GM13977 (cell line): ENCODE results near the gene ALK.

Source experiments
- DNase-seq: peaks from one replicate; pipeline ENCODE4 v3.0.0; 2012; ENCODE audit warnings: low spot score
- in situ Hi-C: fragments of 300-500 bp; cut with MboI; formaldehyde crosslinking; loops from one replicate; pipeline ENCODE4 v1.12.0; 2022; ENCODE audit warnings: low sequenced_read_pairs, low pct_unique_long_range_greater_than_20kb, mixed read lengths, inconsistent platforms; ENCODE audit not compliant: unreplicated experiment
- TF ChIP-seq, protein P1 (sequence below): IDR thresholded peaks from 2 replicates; pipeline ENCODE4 v1.5.1; 2012; ENCODE audit warnings: mild to moderate bottlenecking, control low read depth; ENCODE audit not compliant: insufficient read depth; ENCODE audit errors: extremely low read depth, missing control alignments

ALK gene

DNA sequence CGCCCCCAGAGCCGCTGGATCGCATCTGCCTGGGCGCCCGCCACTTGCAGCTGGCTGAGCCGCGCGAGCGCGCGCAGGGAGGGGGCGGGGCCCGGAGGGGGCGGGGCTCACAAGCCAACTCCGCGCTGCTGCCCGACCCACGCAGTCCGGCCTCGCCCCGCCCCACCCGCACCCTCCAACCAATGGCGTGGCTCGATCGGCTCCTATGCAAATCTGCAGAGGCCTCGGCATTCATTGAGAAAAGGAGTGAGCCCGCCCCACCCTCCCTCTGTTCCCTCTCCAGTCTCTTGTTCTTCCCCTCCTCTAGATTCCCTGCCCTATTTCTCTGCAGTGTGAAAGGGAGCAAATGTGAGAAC lies at the start of gene ALK:
TSS of gene ALK (minus strand) at position 27 of the 356 bp plus-strand sequence. CDS start 927 bp downstream, outside the sequence.
- TF ChIP-seq, protein P1, sequence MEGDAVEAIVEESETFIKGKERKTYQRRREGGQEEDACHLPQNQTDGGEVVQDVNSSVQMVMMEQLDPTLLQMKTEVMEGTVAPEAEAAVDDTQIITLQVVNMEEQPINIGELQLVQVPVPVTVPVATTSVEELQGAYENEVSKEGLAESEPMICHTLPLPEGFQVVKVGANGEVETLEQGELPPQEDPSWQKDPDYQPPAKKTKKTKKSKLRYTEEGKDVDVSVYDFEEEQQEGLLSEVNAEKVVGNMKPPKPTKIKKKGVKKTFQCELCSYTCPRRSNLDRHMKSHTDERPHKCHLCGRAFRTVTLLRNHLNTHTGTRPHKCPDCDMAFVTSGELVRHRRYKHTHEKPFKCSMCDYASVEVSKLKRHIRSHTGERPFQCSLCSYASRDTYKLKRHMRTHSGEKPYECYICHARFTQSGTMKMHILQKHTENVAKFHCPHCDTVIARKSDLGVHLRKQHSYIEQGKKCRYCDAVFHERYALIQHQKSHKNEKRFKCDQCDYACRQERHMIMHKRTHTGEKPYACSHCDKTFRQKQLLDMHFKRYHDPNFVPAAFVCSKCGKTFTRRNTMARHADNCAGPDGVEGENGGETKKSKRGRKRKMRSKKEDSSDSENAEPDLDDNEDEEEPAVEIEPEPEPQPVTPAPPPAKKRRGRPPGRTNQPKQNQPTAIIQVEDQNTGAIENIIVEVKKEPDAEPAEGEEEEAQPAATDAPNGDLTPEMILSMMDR, result no peak
- in situ Hi-C loops, result no loop called here
- DNase-seq, result peak; percentile 77

DNA sequence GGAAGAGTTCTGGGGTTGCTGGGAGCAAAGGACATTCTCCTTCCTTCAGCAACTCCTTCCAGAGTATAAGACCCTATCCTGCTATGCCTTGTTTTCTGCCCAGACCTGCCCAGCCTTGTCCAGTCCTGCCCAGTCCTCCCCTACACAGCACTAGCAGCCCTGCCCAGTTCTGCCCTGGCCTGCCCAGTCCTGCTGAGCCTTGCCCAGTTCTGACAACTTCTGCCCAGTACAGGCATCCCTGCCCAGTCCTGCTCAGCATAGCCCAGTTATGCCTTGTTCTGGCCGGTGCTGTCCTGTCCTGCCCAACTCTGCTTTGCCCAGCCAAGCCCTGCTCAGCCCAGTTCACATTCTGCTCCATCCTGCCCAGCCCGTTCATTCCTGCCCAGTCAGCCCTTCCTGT lies 44.9 kb upstream of the ALK start:
- DNase-seq, result no peak
- TF ChIP-seq, protein P1, result no peak
- in situ Hi-C loops, result no loop called here

DNA sequence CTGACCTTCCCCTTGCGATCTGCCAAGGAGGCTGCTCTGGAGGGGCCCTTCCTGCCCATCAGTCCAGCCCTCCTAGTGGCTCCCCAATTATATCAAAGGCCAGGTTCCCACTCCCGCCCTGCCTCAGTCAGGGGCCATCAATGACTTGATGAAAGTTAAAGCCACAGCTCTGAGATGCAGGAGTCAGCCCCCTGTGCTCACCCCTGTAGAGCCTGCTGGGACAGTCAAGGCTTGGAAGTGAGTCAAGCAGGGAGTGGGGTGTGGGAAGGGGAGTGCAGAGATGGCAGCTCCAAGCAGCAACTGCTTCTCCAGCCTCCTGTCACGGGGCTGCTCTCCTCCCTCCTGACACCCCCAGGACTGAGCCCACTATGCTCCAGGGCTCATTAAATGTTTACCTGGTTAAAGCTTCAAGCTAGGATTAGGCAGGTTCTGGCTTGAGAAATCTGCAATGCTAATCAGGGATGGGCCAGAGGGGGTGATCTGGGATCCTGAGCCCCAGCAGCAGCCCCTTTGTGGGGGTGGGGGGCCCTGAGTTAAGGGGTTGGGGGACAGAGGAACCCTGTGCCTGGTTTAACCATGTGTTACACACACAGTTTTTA lies 42.7 kb upstream of the ALK start:
- DNase-seq, result no peak
- TF ChIP-seq, protein P1, result no peak
- in situ Hi-C loops, result no loop called here

DNA sequence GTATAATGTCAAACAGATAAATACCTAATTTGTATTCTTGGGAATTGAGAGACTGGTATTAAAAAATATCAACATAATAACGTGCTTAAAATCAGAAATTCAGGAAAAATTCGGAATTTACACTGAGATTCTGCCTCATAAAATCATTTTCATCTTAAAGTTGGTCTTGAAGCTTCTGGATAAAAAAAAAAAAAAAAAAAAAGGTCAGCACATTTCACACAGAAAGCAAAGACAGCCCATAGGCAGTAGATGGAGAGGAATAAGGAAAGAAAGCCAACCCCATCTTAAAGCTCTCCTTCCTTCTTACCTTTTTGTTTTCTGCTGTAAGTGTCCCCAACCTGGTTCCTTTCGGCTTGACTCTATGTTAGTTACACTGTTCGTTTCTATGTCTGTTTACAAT lies 41.5 kb upstream of the ALK start:
- TF ChIP-seq, protein P1, result no peak
- no peak for DNase-seq
- in situ Hi-C loops, result no loop called here

DNA sequence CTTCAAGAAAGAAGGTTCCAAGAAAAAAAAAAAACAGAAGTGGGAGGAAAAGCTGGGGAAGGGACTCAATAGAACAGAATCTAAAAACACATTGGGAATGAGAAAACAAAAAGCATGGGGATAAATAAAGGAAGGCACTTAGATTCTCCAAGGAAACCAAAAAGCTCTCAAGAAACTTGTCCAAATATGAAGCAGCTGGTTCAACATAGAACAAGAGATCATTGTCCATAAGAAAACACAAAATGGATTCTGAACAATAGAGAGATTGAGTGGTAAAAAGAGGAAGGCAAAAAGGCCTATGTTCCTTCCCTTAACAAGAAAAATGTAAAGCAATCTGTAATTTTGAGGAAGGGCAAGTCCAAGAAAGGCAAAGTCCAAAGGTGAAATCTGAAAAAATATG lies 32.9 kb upstream of the ALK start:
- DNase-seq, result no peak
- in situ Hi-C loops, result no loop called here
- TF ChIP-seq, protein P1, result no peak

DNA sequence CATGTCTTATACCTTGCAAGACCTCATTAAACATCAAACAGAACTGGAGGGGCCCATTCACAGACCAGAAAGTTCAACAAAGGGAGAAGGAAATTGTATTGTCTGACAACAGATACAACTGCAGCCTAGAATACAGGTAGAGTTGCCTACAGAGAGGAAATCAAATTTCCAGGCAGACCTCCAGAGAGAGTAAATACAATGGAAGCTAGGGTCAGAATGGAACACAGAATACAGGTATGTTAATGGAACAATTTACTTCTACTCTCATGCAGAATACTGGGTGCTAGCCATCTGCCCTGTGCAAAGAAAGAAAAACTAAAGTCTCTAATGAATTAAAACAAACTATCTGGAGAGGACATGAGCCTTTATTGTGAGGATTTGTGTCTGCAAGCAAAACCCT lies 31.6 kb upstream of the ALK start:
- TF ChIP-seq, protein P1, result no peak
- in situ Hi-C loops, result no loop called here
- no peak for DNase-seq

DNA sequence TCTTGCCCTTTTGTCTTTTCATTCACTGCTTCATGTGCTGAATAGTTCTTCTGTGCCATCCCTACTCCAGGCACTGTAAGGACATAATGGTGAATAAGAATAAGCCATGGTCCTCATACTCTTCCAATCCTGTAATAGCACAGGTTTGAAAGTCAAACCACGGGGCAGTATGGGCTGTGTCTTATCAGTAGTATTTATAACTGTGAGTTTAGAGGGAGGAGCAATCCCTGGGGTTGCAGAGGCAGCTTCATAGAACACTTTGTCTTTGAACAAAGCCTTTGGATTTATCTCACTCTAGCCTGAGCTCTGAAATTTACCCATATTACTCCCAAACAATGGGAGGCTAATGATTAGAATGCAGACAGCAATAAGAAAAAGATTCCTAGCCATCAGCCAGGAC lies 30.2 kb upstream of the ALK start:
- TF ChIP-seq, protein P1, result no peak
- in situ Hi-C loops, result no loop called here
- DNase-seq, result no peak
